H7 (cell line): ENCODE measurements around the gene TP53I11. TPM values are rescaled to one million over a fixed set of nuclear protein-coding genes. Genes with fewer than 3 reads are reported as not detected.

Source experiments
- DNase-seq: peaks from one replicate; pipeline ENCODE4 v3.0.0; 2012
- H3K27me3 ChIP-seq: 2 replicates; pipeline ENCODE4 v1.6.0; 2011; ENCODE audit warnings: mild to moderate bottlenecking, low read length; ENCODE audit not compliant: control insufficient read depth, insufficient read depth
- H3K36me3 ChIP-seq: replicated peaks from 2 replicates; pipeline ENCODE4 v1.5.1; 2011; ENCODE audit warnings: low read length; ENCODE audit not compliant: control insufficient read depth, insufficient read depth
- H3K4me3 ChIP-seq: 2 replicates; pipeline ENCODE4 v1.5.1; 2011; ENCODE audit warnings: low read depth, mild to moderate bottlenecking, control low read depth, low read length, moderate library complexity; ENCODE audit not compliant: insufficient read depth
- total RNA-seq: library from RNA; depleted of rRNA; stranded (reverse); fragments of >200 nt; shearing (Covaris generic); gene quantifications from 2 replicates; pipeline ENCODE4 v1.2.3, GENCODE V29; 2014

The TP53I11 gene
- total RNA-seq, 1 experiment from 2014 or later, result 46.9 TPM

GRCh38 chr11:44911029-44911814 is 39.5 kb downstream of the TP53I11 start:
- DNase-seq, result peak; percentile 92
- Histone ChIP-seq H3K4me3 (peak overlapping the region; percentile 15; the same call in 1 of the 2 replicates), H3K36me3 (no peaks in the 10 kb centered on the region), H3K27me3 (no peaks in the 10 kb centered on the region)

- H3K36me3 ChIP-seq, result no peaks in the 10 kb centered on the region
- H3K4me3 ChIP-seq, result no peak overlapping the region
- no peaks in the 10 kb centered on the region for H3K27me3 ChIP-seq
- DNase-seq, result peak; percentile 55
Measured at GRCh38 chr11:44910591-44910990, 40.1 kb downstream of the TP53I11 start.

DNA sequence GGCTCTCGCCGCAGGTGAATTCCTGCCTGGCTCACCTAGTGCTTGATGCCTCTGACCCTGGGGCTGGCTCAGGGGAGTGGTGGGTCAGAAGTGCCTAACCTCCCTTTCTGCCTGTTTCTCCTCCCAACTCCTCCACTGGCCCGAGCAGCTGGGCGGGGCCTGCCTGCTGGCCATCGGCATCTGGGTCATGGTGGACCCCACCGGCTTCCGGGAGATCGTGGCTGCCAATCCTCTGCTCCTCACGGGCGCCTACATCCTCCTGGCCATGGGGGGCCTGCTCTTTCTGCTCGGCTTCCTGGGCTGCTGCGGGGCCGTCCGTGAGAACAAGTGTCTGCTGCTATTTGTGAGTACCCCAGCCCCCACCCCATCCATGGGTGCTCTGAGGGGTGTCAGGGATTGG is 41.1 kb downstream of the TP53I11 start:
- no peak for DNase-seq
- no peak overlapping the region for H3K4me3 ChIP-seq
- no peaks in the 10 kb centered on the region for H3K36me3 ChIP-seq
- no peaks in the 10 kb centered on the region for H3K27me3 ChIP-seq

GRCh38 chr11:44906649-44907048 is 44.0 kb downstream of the TP53I11 start:
- Histone ChIP-seq H3K36me3 (no peaks in the 10 kb centered on the region), H3K4me3 (no peak overlapping the region), H3K27me3 (no peaks in the 10 kb centered on the region)
- DNase-seq, result no peak

DNA sequence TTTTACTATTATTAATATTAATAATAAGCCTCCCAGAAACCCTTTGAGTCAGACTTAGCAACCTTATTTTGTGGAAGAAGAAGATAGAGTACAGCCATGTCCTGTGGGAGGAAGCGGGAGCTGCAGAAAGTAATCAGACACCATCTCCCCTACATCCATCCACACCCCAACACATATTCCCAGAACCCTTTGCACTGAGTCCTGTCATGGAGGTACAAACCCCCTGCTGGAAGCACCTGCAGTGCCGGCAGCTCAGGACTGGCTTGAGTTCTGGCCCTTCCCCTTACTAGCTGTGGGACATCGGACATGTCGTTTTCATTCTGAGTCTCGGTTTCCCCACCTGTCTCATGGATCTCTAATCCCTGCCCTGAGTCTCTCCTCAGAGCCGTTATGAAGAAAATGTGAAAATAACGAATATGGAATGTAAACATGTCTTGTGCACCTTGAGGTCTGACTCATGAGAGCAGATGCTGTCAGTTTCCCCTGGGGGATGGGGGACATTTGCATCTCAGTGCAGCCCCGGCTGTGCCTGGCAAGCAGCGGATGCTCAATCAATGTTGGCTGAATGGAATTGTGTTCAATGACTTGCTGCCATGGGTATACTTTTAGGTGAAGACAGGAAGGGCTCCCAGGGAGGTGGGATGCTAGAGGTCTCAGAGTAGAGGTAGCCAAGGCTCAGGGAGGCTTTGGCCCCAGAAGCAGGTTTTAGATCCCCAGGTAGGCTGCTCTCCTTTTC is 45.4 kb downstream of the TP53I11 start:
- no peaks in the 10 kb centered on the region for H3K27me3 ChIP-seq
- H3K36me3 ChIP-seq, result no peaks in the 10 kb centered on the region
- DNase-seq, result no peak
- no peak overlapping the region for H3K4me3 ChIP-seq

GRCh38 chr11:44904261-44905020 is 46.2 kb downstream of the TP53I11 start:
- Histone ChIP-seq H3K27me3 (no peaks in the 10 kb centered on the region), H3K4me3 (no peak overlapping the region), H3K36me3 (no peaks in the 10 kb centered on the region)
- DNase-seq, result no peak

- Histone ChIP-seq H3K4me3 (no peak overlapping the region), H3K27me3 (no peaks in the 10 kb centered on the region), H3K36me3 (no peaks in the 10 kb centered on the region)
- no peak for DNase-seq
Measured at GRCh38 chr11:44903518-44903917, 47.2 kb downstream of the TP53I11 start.

GRCh38 chr11:44903035-44903434 is 47.6 kb downstream of the TP53I11 start:
- Histone ChIP-seq H3K27me3 (no peaks in the 10 kb centered on the region), H3K4me3 (no peak overlapping the region), H3K36me3 (no peaks in the 10 kb centered on the region)
- no peak for DNase-seq

GRCh38 chr11:44901786-44902185 is 48.9 kb downstream of the TP53I11 start:
- Histone ChIP-seq H3K36me3 (no peaks in the 10 kb centered on the region), H3K4me3 (no peak overlapping the region), H3K27me3 (no peaks in the 10 kb centered on the region)
- no peak for DNase-seq

DNA sequence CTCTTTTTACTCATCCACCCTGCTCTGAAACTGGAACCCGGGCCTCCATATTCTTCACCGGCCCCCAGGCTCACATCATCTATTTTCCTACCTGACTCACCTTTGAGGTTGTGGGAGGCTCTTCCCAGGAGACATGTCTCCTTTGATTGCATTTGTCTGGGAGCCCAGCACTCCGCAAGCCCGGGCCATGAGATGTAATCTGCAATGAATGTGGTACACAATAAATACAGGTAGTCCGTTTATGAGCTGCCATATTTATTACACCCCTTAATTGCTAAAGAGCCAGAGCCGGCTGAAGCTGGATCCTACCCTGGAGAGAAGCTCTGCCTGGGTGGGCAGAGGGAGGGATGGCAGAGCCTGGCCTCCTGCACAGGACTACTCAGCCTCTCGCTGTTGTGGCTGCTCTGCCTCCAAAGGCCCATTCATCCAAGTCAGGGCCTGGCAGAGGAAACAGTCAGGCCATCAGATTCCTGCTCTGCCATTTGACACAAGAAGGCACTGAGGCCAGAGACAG is 49.5 kb downstream of the TP53I11 start:
- Histone ChIP-seq H3K36me3 (no peaks in the 10 kb centered on the region), H3K4me3 (no peak overlapping the region)

DNA sequence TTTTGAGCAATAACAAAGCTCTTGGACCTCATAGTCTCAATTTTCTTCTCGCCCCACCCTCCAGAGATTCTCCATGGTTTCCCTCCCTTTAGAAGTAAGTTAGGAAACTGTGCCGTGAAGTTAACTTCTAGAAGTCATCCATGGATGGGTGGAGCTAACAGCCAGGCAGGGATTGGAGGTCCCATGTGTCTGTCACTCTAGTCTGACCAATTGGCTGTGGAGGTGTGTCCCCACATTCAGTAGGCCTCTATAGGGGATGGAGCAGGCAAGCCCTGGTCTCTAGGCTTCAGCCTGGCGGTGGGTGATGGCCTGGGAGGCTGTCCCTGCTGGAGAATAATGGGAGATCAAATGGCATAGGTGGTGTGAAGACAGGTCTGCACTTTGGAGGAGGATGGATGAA is 50.7 kb downstream of the TP53I11 start:
- Histone ChIP-seq H3K27me3 (no peaks in the 10 kb centered on the region), H3K4me3 (no peak overlapping the region), H3K36me3 (no peaks in the 10 kb centered on the region)
- DNase-seq, result peak; percentile 90

More for the DNA sequence above, 49.5 kb downstream of the TP53I11 start:
- DNase-seq, result no peak
- H3K27me3 ChIP-seq, result no peaks in the 10 kb centered on the region

DNA sequence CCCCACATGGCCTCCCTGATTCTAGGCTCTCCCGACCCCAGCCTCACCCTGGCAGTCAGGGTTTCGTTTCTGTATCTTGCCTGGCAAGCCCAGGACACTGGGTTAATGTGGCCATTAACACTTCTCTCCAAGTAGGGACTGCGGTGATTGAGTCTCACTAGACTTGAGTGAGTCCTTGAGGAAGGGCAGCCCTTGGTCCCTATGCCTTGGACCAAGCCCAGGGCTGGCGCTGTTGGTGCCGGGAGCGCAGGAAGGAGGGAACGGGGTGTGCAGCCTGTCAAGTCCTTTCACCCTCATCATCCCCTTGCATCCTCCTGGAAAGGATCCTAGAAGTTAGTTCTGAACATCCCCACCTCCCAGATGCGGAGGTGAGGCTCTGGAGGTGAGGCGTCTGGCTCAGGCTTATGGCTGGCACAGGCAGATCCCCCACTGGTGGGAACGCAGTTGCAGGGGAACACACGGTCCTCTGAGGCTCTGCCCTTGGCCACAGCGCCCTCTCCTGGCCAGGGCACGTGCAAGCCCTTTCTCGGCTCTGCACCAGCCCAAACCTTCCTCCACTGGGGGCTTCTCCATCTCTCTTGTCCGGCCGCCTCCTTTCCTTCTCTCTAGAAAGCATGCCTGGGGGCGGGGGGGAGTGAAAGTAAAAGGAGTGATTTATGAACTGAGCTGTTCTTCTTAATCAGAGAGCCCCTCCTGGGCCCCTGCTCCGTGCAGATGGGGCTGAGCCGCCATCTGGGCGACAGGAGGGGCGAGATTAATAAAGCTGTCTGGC is 56.7 kb downstream of the TP53I11 start:
- Histone ChIP-seq H3K27me3 (no peaks in the 10 kb centered on the region), H3K4me3 (no peak overlapping the region), H3K36me3 (no peaks in the 10 kb centered on the region)
- DNase-seq, result peak; percentile 95

GRCh38 chr11:44893308-44893822 is 57.3 kb downstream of the TP53I11 start:
- Histone ChIP-seq H3K27me3 (no peaks in the 10 kb centered on the region), H3K4me3 (no peak overlapping the region), H3K36me3 (no peaks in the 10 kb centered on the region)
- no peak for DNase-seq

- H3K36me3 ChIP-seq, result no peaks in the 10 kb centered on the region
- H3K27me3 ChIP-seq, result no peaks in the 10 kb centered on the region
- no peak overlapping the region for H3K4me3 ChIP-seq
- DNase-seq, result no peak
Measured at GRCh38 chr11:44892843-44893242, 57.8 kb downstream of the TP53I11 start.
